RPMI7951 (cell line): ENCODE results near the gene FAM53A. TPM values are rescaled to one million over a fixed set of nuclear protein-coding genes. Genes with fewer than 3 reads are reported as not detected.
A peak's percentile ranks its signal among the peaks of the same experiment; 100 is the strongest.

Experiments
- DNase-seq: peaks from one replicate; pipeline ENCODE4 v3.0.0-alpha.2; 2012; ENCODE audit warnings: low read depth
- total RNA-seq: library from RNA; depleted of rRNA; stranded (reverse); fragments of >200 nt; shearing (Covaris generic); gene quantifications from 2 replicates; pipeline ENCODE4 v1.2.3, GENCODE V29; 2014

The FAM53A gene
- total RNA-seq, 1 experiment from 2014 or later, result 1.1 TPM

GRCh38 chr4:1604181-1604705 lies 79.9 kb downstream of the FAM53A start:
- peak; percentile 10 for DNase-seq

DNA sequence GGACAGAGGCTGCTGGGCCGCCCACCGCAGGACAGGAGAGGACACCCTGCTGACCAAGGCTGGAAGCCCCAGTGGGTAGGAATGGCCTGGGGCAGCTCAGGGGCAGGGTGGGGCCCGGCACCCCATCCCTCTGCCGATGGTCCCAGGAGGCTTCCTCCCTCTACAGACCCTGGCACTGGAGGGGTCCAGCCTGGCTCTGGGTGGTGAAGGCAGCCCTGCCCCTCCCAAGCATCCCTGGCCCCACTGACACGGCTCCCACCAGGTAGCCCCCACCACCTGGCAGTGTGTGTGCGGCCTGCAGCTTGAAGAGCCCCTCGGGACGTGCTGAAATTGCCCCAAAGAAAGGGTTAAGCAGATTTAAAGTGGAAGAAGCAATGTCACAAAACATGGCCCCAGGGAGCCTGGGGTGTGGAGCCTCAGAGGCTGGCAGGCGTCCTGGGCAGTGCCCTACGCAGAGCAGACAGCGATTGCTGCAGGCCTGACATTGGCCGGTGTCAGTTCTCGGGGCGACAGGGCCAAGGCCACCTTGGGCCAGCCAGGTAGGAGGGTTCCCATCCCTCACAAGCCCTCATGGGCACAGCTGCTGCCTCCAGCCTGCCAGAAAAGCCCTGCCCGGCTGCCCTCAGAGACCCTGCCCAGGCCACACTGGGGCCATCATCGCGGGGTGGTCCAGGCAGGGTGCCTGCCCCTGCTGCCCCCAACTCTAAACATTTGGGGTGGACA lies 80.5 kb downstream of the FAM53A start:
- no peak for DNase-seq

- DNase-seq, result no peak
These were observed 81.3 kb downstream of the FAM53A start for GRCh38 chr4:1602655-1603412.

GRCh38 chr4:1601852-1602654 lies 82.1 kb downstream of the FAM53A start:
- DNase-seq, result no peak

DNA sequence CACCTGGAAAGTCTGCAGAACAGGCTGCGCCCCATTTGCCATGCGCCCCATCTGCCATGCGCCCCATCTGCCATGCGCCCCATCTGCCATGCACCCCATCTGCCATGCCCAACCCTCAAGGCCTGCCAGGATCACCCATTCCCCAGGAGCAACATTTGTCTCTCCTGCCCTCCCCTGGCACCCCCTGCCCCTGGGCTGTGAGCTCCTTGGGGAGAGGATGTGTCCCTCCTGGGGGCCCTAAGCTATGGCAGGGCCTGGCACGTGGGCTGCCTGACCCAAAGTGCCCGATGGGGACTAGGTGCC lies 82.6 kb downstream of the FAM53A start:
- DNase-seq, result no peak

DNA sequence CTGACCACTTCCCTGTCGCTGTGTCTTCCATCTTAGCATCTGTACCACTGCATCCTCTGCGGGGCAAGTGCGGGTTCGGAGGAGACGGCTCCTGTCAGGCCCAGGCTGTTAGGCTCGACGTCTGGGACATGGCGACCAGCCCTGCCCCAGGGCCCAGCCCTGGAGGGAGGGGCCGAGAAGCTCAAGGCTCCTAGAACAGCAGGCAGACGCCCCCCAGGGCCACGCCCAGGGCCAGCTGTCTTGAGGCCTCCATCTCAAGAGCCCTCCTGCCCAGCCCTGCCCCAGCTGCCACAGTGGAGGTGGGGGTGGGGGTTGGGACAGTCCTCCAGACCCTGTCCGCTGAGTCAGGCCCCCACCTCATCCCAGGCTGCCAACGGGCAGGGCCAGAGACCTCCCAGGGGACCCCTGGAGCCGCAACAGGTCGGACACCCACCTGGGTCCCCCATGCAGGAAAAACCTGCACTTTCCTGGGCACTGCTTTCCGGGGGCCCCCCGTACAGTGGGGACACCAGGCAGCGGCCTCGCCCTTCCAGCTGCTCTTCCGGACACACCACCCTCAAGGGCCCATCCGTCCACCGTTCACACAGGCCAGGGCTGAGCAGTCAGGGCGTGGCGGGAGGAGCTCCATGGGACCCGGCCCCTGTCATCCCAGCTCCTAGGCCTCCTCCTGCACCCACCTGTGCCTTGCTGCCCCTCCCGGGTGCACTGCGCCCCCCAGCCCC lies 83.1 kb downstream of the FAM53A start:
- DNase-seq, result no peak

DNA sequence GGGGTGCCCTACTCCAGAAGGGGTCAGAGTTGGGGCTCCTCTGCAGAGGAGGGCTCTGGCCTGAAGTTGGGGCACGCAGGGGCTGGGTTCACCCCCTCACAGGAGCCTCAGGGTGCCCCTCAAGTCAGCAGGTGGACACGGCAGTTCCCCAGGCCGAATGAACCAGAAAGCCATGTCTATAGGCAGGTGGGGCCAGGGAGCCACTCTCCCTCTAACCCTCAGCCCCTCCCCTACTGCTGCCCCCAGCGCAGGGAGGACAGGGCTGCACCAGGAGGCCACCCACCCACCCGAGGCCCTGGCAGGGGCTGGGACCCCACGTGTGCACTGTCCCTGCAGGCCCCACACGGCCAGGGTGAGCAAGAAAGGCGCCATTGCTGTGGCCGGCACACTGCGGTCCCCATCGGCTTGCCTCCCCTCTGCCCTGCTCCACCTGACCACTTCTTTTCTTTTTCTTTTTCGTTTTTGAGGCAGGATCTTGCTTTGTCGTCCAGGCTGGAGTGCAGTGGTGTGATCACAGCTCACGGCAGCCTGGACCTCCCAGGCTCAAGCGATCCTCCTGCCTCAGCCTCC lies 83.8 kb downstream of the FAM53A start:
- no peak for DNase-seq

GRCh38 chr4:1599491-1600210 lies 84.5 kb downstream of the FAM53A start:
- DNase-seq, result no peak

DNA sequence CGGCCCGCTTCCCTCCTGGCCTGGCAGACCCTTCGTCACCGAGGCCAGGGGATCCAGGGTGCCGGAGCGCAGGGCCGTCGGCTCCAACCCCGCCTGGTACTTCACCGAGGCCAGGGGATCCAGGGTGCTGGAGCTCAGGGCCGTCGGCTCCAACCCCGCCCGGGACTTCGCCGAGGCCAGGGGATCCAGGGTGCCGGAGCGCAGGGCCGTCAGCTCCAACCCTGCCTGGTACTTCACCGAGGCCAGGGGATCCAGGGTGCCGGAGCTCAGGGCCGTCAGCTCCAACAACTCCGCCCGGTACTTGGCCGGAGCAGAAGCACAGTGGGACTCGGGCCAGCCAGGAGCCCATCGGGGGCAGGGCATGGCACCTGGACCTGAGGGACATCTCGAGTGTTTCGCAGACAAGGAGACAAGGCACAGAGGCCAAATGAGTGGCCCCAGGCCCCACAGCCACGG lies 85.1 kb downstream of the FAM53A start:
- DNase-seq, result no peak

DNA sequence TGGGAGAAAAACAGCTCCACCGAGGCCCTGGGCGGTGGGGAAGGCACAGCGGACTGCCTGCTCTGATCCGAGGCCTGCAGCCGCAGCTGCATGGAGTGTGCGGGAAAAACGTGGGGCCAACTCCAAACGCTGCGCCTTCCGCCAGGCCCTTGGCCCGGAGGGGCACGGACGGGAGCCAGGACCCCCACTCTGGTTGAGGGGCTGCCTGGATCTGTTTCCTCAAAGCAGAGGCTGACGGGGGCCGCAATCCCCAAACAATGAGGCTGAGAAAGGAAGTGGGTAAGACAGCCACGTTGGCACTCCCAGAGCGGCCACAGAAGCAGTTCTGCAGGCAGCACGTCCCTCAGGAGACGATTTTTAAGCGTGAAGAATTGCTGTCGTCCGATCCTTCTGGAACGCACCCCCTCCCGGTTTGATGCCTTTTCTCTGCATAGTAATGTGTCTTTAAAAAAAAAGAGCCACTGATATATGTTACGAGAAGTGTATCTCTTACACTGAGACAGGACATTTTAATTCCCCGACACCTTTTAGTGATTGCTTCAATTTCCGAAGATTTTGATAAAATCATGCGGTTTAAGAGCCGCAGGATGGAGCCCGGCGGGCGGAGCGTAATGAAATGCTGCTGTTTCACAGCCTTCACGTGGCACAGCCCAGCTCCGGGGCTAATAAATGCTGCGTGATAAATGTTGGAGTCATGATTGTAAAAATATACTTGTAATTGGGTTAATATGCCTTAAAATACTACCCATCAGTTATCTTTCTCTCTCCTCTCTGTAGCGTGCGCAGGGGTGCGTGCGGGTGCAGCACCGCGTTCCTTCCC lies 85.7 kb downstream of the FAM53A start:
- no peak for DNase-seq

GRCh38 chr4:1597021-1597931 lies 86.8 kb downstream of the FAM53A start:
- no peak for DNase-seq

- DNase-seq, result no peak
These were observed 87.7 kb downstream of the FAM53A start for GRCh38 chr4:1596393-1596792.

DNA sequence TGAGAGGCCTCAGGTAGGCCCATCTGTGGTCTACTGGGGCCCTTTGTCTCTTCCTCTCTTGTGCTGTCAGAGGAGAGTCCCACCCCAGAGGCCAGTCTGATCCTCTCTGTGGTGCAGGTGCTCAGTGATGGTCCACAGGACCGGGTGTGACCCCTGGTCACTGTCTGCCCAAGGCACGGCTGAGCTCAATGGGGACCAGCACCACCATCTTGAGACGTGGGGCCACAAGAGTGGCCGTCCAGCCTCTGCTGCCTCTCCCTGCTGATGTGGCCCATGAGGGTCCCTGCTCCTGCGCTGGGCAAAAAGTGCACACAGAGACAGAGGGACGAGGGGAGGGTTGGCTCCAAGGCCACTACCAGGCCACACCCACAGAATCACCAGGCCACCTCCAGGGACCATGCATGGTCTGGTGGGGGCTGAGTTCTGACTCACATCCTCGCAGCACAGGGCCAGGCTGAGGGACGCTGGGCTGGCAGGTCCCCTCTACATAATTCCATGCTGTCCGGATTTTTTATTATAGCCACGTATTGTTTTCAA lies 88.3 kb downstream of the FAM53A start:
- DNase-seq, result no peak

DNA sequence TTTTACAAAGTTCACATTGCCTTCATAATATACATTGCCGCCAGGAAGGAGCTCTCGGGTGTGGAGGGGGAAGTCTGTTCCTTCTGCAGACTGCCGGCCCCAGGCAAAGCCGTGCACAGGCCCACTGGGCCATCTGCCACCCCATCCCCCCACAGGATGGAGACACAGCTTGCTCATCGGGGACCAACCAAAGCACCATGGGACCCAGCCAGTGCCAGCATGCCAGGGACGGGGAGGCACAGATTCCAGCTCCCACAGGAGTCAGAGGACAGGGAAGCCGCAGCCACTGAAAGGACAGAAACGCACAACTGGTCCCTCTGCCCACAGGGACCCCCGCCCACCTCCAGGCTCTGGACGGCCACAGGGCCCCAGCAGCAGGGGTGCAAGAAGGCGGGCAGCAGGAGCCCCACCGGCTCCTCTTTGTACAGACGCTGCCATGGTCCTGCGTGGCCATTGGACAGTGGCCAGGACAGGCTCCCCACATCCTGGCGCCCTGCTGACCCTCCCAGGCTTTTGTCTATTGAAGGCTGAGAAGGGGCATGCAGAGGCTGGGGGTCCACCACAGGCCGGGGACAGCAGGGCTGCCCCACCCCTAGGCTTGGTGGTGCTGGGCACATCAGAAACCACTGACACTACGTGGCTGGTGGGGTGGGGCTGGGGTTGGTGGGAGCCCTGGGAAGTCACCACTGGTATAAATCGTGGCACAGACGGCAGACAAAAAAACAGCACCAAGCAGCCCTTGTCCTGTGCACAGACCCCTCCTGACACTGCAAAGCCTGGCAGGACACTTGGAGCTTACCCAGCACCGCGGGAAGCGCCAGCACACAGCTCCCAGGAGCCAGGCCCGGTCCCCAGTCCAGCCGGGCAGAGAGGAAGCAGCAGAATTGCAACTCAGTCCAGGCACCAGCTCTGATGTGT lies 89.0 kb downstream of the FAM53A start:
- DNase-seq, result no peak

- DNase-seq, result no peak
These were observed 90.2 kb downstream of the FAM53A start for GRCh38 chr4:1593881-1594345.

DNA sequence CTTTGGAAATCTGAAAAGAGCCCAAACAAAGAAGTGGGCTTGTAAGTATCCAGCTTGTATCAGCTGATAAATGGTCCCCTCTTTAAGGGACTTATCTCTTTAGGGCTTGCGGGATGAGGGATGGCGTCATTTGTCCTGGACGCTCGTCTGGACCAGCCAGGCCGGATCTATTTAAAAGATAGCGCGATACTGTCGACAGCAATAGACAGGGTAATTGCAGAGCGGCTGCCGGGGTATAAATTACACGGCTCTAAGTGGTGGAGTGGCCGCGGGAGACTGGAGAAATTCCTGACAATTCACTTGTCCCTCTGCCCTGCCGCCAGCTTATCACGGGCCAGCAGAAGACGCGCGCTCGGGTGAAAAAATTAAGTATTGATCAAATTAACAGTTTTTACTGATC lies 90.7 kb downstream of the FAM53A start:
- no peak for DNase-seq
